Nucleus accumbens (tissue), 56 donors: ENCODE results near the gene HEATR5A.
A peak's percentile ranks its signal among the peaks of the same experiment; 100 is the strongest.

ENCODE experiments used
- DNase-seq, 56 donors: peaks; one replicate each; lab custom pipeline; 2025; lab: John Stamatoyannopoulos, UW

The HEATR5A gene

GRCh38 chr14:31428011-31428410 lies 7.7 kb upstream of the HEATR5A start:
- DNase-seq = no peak

GRCh38 chr14:31426663-31427062 lies 6.3 kb upstream of the HEATR5A start:
- DNase-seq = no peak

DNA sequence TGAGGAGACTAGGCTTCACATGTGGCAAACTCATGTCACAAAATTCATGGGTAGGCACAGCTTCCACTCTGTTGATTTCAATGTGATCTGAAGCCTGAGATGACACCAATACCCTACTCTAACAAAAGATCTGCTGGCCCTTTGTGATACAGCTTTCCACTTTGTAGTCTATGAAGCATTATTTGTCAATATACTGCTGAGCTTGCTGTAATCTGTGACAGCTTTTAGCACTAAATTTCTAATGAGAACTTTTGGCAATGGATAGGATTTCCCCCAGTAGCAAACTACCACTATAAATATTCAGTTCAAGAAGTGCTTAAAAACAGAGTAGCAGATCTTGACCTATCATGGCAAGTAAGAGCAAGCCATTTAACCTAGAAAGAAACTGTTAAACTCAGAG lies 5.6 kb upstream of the HEATR5A start:
- no peak for DNase-seq

DNA sequence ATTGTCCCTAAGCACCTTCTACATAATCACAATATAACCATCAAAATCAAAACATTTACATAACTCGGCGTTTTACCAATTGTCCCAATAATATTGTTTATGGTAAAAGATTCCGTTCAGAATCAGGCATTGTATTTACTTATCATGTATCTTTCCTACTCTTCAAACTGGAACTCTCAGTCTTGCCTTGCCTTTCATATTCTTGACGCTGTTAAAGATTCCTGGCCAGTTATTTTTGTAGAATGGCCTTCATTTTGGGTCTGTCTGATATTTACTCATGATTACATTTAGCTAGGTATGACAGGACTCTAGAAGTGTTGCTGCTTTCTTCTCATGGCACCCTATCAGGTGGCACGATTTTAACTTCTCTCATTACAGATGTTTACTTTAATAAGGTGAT lies 850 bp upstream of the HEATR5A start:
- no peak for DNase-seq

DNA sequence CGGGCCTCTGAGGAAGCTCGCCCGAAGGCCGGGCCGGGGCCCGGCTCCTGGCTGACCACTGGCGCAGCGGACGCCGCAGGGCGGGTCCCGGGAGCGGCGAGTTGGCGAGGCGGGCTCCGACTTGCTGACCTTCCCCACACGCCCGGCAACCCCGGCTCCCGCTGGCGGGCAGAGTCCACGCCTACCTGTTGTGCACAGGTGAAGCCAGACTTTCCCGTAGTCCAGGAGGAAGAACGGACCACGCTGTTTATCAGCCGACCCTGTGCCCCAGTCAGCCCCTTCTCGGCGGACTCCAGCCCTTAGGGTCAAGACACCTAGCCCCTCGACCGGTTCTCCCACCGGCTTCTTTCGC lies 407 bp downstream of the HEATR5A start:
- peak in 38 of 56 donors; percentile 8 to 74 (median 38) for DNase-seq

DNA sequence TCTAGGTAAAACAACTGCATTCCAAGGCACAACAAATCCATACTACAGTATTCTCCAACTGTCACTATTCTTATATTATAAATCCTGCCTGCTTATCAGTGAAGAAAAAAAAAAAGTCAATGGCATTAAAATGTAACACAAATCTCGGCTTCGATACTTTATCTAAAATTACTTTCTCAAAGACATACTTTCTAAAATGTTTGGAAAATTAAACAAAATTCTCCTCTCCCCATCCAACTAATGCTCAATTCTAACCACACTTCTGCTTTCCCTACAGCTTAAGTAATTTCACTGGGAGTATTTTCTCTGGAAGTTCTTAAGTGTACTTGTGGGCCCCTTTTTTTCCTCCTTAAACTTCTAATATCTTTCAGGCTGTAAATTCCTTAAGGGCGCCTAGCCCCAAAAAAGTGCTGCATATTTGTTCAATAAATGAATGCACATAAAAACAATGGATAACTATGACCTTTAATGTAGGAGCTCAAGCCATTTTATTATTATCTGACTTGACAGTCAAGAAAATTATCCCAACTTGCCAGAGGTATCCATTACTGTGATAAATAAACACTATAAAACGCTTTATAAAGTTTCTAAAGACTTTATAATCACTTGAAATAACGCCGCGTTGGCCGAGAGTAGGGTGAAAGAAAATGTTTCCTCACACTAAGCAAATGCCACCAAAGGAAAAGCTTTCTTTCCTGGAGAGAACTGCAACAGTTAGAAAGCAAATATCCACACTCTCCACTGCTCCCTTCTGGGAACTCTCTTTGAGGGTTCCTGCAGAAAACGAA lies 977 bp downstream of the HEATR5A start:
- DNase-seq = no peak

DNA sequence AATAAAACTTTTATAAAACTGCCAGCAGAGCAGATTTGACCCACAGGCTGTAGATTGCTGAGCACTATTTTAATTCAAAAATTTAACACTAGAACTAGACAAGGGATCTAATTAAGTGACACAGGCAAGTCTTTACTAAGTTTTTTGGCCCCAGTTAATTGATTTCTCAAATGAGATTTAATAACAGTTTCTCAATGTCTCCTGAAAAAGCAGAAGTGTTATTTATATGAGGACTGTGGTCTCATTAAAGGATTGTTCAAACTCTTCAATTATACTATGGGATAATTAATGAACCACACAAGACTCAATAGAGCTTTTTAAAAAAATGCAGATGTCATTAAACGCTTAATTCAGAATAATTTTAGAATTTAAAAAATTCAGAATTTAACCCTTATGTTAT lies 1.9 kb downstream of the HEATR5A start:
- DNase-seq = no peak

DNA sequence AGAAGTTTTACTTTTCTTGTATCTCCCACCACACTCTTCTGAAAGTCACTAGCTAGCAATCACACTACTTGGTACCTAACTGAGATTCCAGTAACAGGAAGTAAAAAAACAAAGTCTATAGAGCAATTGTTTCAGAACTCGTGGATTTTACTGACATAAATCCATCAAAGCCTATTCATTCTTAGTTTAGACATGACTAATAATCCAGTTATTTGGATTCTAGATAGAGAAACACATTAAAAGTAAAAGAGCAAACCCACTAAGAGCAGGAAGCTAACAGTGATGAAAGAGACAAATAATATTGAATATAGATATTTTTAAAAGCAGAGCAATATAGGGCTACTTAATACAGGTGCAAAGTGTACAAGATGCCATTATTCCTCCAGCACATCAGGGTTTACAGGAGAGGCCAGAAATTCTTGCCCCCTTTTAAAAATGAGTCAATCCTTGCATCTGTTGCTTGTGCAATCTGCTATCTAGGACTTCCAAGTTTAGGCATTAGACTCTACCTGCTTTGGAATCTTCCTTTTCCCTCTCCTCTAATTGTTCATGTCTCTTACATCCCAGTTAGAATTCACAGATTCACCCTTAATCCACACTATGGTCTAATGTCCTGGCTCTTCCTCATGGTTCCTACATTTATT lies 6.0 kb downstream of the HEATR5A start:
- no peak for DNase-seq

DNA sequence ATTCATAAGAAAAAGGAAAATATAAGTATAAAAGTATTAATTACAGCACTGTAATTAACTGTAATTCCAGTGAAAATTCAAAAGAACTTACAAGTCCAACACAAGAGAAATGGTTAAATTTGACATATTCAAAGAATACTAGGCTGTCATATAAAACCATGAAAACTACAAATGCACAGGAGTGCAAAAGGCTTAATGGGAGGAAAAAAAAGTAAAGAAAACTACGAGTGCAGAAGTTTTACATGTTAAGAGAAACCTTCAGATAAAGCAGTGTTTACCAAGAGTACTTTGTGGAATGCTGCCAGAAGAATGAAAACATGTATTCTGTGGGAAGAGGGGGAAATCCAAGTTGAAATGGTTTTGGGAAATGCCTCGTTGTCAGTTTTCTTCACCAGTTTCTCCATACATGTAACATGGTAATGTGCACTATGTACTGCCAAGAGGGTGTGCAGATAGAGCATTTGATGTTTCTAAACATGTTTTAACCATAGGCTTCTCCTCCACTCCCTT lies 9.1 kb downstream of the HEATR5A start:
- DNase-seq = no peak

DNA sequence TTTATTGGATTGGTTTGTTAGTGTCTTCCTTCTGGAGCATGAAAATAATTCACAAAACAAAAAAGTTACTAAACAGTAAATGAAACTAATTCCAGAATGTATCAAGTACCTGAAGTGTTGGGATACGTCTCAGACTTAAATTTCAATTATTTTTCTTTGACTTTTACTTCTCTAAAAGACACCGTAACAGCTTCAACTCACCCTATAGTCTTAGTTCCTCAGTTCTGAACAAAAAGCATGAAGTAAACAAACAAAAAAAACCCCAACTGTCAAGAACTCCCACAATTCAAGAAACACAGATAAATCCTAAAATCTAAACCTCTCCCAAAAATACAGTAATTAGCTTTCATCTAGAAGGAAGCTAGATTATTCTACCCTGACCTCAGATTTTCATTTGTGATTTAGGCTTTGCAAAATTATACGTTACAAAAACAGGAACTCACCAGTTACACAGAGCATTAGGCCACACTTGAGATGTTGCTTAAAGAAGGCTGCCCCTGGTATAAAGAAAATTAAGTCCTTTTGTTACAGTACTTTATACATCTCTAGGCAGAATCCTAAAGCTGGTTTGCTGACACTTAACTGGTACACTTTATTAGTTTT lies 10.2 kb downstream of the HEATR5A start:
- no peak for DNase-seq

- no peak for DNase-seq
Observed at GRCh38 chr14:31408421-31408820, 11.9 kb downstream of the HEATR5A start.

GRCh38 chr14:31405599-31406232 lies 14.6 kb downstream of the HEATR5A start:
- DNase-seq = no peak

DNA sequence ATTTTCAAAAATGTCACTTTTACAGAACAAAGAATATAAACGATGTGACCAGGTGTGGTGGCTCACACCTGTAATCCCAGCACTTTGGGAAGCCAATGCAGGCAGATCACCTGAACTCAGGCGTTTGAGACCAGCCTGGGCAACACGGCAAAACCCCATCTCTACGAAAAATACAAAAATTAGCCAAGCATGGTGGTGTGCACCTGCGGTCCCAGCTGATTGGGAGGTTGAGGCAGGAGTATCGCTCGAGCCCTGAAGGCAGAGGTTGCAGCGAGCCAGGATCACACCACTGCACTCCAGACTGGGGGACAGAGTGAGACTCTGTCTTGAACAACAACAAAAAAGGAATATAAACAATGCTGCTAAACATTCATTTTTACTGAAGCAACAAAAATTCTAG lies 15.2 kb downstream of the HEATR5A start:
- DNase-seq = no peak

DNA sequence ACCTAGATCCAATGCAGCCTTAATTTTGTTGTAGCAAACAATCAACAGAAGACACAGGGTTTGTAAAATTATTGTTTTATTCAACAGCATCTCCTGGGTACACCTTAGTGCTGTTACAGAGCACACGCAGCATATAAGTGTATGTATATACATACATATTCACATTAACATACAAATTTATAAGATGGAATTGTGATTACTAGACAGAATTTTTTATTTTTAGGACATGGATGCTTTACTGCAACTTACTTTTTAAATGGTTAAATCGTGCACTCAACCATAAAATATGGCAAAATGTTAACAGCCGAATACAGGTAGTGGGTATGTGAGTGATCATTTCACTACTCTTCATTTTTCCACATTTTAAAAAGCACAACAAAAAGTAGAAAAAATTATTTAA lies 16.6 kb downstream of the HEATR5A start:
- no peak for DNase-seq

DNA sequence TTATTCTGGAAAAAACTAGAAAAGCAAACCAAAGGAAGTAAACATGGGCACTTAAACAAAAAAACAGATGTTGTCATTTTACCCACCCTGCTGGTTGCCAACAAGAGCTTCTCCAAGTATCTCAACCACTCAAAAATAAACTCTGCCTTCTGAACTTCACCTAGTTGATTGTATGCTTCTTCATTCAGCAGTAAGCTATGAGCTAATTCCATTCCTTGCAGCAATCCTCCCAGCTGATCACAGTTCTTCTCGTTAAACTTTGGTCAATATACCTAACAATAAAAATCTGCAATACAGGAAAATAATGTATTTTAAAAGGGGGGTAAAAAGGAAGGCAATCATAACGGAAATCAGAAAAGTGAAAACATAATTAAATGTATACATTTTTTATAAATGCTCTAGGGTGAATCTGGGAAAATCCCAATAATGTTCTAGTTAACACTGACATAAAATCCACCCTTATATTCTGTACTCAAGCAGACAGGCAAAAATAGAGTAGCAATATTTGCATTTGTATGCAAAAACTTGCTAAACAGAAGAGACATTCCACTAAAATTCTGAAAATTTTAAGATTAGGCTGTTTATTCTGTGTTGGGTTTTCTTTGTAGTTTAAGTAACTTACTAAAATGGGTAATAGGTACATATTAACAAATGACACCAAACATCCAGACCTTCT lies 17.4 kb downstream of the HEATR5A start:
- DNase-seq = no peak

DNA sequence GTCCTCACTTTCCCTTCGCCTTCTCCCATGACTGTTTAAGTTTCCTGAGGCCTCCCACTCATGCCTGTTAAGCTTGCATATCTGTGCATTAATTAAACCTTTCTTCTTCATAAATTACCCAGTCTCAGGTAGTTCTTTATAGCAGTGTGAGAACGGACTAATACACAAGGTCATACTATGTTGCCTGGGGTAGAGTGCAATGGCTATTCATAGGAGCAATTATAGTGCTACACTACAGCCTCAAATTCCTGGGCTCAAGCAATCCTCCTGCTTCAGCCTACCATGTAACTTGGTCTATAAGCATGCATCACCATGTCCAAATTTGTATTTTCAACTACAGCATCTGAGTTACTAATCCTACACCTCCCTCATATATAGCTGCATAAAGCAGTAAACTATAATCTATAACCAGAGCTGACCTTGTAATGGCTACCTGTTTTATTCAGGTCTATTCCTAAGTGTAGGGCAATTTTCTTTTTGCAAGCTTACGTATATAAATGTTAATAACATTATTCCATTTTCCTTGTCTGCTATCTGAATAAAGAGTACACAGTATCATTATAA lies 18.9 kb downstream of the HEATR5A start:
- DNase-seq = no peak

- no peak for DNase-seq
Observed at GRCh38 chr14:31400031-31400638, 20.2 kb downstream of the HEATR5A start.

DNA sequence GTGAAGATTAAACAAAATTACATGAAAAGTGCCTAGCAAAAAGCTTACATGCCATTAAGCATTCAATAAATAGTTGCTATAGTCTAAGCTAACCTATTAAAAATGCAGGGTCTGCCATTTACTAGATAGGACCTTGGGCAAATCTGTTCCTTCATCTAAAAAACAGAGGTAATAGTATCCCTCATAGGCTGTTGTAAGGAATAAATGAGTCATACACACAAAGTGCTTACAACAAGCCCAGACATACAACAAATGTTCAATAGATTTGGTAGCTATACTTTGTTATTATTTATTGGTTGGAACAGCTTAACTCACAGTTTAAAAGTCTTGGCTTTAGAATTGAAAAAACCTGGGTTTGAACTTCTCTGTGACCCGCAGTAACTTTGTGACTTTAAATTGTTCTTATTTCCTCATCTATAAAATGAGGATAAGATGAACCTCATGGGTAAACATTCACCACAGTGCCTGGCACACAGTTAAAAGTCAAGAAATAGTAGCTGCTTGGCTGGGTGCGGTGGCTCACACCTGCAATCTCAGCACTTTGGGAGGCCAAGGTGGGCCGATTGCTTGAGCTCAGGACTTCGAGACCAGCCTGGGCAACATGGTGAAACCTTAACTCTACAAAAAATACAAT lies 24.7 kb downstream of the HEATR5A start:
- no peak for DNase-seq

DNA sequence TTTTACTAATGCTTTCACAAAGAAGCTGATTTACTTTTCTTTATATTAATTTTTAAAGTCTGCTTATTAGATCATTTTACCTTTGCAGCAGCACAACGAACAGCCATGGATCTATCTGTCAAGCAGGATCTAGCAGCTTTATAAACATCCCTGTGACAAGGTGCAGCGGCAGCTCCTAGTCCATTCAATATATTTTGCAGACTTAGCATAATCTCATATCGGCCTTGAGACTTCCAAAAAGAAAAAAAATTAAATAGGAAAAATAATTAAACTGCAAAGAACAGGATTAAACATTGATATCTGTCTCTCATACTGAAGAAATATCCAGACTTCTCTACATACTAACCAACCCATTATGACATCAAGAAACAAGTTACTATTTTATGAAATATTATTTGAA lies 25.2 kb downstream of the HEATR5A start:
- no peak for DNase-seq
